NCI-H2107 treated with DMSO at 0.1 percent for 48 hours (cell line): Measurements from ENCODE around the gene CCDC32.
"Not testable (repeated sequence)": the region's sequence is repeated elsewhere in the genome, so short reads cannot be mapped to it uniquely, and the experiment has no call there.

Source experiments
- DNase-seq: peaks from one replicate; lab custom pipeline; 2025; ENCODE audit not compliant: unreplicated experiment; lab: John Stamatoyannopoulos, UW

The CCDC32 gene, protein sequence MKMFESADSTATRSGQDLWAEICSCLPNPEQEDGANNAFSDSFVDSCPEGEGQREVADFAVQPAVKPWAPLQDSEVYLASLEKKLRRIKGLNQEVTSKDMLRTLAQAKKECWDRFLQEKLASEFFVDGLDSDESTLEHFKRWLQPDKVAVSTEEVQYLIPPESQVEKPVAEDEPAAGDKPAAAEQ

DNA sequence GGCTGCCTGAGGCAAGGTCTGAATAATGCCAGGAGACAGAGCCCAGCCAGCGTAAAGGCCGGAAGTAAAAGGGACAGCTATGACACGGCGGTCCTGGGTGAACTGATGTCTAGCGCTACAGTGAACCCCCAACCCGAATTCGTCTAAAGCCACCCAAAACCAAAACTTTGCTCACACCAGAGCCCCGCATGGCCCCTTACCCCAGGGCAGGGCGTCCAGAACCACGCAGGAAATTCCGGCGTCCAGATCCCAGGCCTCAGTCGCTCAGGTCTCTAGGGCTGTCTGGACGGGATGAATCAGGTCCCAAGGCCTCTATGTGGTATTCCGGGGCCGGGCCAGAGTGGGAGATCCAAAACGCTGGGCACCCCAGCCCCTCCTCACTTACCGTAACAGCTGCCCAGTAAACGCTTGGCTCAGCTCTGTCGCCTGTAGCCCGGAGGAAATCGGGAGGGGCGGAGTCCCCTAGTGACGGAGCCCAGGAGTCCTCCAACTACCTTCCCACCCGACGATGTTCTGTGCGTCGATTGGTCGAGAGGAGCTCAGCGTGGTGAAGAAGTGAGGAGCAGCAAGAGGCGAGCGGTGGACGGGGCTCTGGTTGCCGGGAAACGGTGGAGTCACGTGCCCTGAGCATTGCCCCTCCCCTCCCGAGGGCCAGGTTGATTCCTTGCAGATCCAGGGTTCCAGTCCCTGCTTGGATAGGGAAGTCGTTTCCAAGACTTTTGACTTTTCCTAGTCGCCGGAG, at the start of gene CCDC32:
Gene CCDC32 (minus strand): TSS at position 452 of the 742 bp plus-strand sequence. CDS start 2,027 bp downstream, outside the sequence.
- DNase-seq: peak; percentile 85

DNA sequence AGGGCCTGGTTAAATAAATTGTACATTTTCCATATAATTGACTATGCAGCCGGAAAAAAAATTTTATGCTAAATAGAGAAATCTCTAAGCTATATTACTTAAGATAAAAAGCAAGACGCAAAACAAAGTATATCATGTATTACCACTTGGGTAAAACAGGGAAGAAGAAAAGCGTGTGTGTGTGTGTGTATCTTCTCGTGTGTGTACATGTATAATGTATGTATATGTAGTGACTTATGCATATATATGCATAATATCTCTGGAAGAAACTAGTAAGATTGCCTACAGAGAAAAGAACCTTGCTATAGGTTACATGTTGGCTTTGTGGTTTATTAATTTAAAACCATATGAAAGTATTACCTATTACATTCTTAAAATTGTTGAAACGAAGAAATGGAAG, 48.2 kb upstream of the CCDC32 start:
- DNase-seq: no peak

DNA sequence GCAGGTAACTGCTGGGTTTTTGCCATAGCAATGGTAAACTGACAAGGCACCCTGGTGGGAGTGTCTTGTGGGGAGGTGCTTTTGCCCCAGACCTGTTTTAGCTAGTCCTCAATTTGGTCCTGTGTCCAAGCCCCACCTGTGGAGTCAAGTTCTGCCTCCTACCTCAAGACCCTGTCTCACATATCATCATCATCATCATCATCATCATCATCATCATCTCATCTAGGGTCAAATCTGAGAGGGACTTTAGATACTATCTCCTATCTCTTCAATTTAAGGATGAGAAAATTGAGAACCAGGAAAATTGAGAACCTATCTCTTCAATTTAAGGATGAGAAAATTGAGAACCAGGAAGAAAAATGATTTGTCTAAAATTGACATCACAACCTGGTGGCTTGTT, 39.1 kb upstream of the CCDC32 start:
- DNase-seq: no peak

DNA sequence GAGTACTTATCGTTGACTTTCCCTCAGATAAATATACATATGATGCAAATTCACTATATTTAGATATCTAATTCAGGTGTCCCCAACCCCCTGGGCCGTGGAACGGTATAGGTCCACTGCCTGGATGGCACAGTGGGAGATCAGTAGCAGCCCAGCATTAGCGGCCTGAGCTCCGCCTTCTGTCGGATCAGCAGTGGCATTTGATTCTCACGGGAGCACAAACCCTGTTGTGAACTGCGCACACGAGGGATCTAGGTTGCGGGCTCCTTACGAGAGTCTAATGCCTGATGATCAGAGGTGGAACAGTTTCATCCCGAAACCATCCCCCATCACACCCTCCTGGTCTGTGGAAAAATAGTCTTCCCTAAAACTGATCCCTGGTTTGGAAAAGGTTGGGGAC, 36.1 kb upstream of the CCDC32 start:
- DNase-seq: no peak

DNA sequence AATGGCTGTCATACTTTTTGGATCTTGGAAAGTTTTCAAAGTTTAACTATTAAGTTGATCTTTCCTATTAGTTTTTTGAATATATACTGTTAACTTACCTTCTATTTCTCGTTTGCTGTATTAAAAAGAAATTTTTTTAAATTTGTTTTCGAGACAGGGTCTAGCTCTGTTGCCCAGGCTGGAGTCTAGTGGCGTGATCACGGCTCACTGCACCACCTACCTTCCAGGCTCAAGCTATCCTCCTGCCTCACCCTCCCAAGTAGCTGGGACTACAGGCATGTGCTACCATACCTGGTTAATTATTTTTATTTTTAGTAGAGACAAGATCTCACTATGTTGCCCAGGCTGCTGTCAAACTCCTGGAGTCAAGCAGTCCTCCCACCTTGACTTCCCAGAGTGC, 33.8 kb upstream of the CCDC32 start:
- DNase-seq: no peak

DNA sequence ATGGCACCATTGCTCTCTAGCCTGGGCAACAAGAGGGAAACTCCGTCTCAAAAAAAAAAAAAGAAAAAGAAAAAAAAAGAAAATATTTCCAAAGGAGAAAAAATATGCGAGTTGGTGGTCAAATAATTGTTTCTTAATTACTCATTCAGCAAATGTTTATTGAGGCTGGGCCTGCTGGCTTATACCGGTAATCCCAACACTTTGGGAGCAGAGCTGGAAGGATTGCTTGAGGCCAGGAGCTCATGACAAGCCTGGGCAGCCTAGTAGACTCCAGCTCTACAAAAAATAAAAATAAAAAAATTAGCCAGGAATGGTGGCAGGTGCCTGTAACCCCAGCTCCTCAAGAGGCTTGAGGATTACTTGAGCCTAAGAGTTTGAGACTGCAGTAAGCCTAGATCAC, 33.3 kb upstream of the CCDC32 start:
- no peak for DNase-seq

DNA sequence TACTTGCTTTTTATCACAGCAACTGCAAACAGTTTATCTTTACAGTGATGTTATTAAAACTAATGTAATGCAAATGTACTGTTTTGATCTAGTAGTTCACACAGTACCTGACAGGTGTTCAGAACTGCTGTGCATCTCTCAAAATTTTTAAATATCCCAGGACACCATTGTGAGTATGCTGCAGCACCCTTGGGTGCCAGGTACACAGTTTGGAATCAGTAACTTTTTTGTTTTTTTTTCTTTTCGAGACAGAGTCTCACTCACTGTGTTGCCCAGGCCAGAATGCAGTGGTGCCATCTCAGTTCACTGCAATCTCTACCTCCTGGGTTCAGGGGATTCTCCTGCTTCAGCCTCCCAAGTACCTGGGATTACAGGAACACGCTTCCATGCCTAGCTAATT, 32.2 kb upstream of the CCDC32 start:
- DNase-seq: no peak

DNA sequence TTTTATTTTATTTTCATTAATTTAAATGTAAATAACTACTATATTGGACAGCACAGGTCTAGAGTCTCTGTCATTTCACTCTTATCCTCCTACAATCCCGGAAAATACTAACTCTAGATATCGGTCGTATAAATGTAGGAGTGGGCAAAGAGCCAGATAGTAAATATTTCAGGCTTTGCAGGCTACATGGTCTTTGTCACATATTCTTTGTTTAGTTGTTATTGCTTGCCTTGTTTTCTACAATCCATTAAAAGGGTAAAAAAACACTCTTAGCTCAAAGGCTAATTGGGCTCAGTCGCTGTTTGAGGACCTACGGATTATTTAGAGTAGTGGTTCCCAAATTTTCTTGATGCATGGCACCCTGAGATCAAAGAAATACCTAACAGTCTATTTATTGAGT, 30.9 kb upstream of the CCDC32 start:
- no peak for DNase-seq

DNA sequence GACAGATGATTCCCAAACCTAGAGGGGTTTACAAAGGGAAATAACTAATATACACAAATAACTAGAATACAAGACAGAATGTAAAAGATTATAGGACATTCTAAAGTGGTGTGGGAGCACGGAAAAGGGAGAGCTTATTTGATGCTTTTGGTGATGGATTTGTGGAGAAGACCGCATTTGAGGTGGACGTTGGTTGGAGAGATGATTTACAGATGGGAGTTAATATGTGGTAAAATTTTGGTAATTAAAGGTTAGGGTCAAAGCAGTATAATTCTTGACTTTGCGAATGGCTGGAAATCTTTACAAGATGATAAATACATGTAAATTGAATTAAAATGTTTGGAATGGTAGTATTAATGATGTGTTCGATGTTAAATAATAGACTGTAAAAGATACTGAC, 30.4 kb upstream of the CCDC32 start:
- DNase-seq: no peak

DNA sequence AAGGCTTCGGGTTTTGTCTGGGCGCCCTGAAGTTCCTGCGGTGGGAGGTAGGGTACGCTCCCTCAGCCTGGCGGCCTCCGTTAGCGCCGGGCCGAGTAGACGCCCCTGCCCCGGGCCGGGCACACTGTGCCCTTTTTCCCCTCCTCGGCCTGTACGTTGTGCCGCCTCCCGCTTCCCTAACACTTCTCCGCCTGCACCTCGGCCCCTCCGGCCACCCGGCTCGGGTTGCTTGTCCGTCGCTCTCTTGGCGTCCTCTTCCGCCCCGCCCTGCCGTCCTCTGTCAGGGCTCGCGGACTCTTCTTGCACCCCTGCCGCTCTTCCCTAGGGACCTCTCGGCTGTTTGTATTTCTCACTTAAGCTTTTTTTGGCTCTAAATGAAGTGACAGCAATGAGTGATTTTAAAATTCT, 29.6 kb upstream of the CCDC32 start:
- DNase-seq: peak; percentile 34

DNA sequence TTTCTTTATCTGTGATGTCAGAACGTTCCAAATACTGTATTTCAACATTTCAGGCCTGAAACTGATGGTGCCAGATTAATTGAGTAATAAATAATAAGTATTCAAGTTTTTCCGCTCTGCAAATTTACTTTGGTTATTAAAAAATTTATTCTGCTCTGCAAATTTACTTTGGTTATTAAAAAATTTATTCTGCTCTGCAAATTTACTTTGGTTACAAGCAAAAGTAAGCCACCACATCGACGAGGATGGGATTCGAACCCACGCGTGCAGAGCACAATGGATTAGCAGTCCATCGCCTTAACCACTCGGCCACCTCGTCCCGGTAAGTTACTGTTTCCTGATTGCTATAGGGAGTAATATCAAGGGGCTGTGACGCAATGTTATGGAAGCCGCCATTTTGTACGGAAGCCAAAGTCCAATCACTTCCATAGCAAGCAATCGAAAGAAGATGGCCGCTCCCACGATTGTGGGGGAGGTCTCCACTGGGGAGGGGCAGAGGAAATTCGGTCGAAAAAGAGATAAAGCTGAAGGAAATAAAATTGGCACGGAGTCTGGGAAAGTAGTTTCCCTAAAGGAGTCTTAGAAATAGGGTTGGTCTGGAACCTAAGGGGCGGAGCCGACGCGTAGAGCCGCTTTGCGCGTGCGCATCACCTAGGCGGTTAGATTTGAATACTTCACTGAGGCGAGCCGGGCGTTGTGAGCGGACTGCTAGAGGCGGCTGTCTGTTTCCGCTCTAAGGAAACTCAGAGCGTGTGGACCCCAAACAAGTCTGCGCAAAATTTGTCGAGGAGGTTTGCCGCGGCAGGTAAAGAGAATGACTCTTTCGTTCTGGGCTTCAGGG, 29.0 kb upstream of the CCDC32 start, which contains the start of gene KNL1:
Gene KNL1 (plus strand): TSS at position 662 of the 841 bp plus-strand sequence. CDS start 8,683 bp downstream, outside the sequence.
- peak; percentile 75 for DNase-seq

DNA sequence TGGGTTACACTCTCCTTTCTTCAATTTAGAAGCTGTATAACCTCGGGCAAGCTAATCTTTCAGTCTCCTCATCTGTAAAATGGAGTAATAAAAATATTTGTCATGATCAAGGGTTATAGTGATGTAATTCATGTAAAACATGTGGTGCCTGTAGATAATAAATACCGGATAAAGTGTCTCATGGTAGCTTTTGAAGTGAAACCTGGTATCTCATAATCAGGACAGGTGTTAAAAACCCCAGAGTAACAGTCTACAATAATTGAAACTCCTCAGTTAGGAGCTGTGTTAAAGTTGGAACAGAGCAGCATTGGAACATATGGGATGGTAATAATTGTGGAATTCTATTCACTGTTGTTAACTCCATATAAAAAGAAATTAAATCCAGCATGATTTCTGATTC, 28.3 kb upstream of the CCDC32 start:
- no peak for DNase-seq

DNA sequence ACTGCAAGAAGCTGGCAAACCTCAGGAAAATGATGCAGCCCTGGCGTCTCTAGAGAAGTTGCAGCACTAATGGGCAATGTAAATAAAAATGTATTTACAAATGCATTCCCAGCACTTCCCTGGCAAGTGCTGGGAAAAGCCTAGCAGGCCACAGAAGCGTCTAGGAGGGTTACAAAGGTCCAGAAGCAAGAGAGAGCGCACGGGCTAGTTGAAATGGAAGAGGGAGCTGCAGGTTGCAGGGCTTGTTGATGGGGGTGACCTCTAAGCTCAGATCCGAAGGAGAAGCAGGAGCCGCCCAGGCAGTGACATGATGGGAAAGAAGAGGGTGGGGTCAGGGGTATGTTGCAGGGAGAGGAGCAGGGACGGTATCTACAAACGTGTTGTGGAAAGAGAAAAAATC, 26.5 kb upstream of the CCDC32 start:
- no peak for DNase-seq

DNA sequence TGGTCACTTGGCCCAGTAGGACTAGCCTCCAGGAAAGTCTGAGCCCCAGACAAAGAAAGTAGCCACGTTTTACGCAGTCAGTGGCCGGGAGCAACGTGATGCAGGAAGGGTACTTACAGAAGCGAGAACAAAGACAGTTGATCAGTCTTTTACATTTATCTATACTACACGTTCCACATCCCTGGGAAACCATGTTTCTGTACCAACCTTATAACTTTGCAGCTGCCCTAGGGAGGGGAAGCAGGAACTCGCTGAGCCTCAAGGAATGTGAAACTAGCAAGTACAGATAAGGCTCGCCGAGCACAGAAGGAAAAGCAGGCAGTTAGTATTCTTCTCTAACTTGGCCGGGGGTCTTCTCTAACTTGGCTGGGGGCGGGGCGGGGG, 25.8 kb upstream of the CCDC32 start:
- DNase-seq: no peak

DNA sequence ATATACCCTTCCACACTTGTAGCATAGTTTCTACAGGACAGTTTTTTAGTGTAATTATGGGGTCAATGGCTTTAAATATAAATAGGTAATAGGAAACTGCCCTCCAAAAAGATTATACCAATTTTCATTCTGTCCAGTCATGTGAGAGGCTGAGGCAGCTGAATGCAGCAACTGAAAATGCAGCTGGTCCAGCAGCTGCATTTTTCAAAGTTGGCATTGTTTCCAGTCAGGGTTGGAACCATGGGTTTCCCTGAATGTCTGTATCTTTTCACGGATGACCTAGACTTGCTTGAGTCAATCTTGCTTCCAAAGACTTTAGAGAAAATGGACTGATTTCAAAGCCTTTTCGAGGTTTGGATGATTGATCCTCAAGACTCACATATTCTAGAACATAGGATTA, 19.3 kb upstream of the CCDC32 start:
- no peak for DNase-seq

DNA sequence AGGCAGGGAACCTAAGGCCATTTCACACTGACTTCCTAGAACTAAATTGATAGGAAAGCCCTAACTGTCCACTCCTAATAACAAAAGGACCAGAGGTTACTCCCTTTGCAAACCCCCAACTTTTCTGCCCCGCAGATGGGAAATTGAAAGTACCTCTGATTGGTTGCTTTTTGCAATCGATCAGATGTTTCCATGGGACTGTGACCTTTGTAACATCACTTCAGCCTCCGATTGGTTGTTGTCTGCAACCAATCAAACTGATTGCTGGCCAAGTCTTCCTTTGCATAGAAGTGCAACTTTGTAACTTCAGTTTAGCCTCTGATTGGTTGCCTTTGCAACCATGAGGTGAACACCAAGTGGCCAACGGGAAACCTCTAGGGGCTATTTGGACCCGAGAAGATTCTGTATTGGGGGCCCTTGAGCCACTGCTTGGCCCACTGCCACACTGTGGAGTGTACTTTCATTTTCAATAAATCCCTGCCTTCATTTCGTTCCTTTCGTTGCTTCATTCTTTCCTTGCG, 17.9 kb upstream of the CCDC32 start:
- no peak for DNase-seq

DNA sequence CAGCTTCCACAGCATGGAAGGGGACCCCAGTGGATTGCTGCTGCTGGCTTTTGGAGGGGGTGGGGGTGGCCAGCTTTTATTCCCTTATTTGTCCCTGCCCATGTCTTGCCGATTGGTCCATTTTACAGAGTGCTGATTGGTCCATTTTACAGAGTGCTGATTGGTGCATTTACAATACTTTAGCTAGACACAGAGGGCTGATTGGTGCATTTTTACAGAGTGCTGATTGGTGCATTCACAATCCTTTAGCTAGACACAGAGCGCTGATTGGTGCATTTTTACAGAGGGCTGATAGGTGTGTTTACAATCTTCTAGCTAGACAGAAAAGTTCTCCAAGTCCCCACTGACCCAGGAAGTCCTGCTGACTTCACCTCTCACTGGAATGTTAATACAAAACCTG, 17.0 kb upstream of the CCDC32 start:
- not testable (repeated sequence) for DNase-seq

DNA sequence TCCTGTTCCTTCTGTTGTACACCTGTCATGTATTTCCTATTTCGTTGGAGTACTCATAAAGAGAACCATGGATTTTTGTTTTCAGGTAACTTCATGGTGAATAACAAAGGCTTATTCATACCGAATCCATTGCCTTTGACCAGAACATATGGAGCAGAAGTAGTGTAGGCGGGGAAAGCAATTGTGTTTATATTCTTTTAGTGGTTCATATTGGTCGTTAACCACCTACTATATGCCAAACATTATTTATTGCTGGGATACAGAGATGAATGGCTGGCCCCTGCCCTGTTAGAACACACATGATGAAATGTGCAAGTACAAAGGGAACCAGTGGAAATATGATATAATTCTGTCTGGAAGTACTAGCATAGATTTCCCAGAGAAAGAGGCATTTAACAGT, 14.1 kb upstream of the CCDC32 start:
- no peak for DNase-seq

DNA sequence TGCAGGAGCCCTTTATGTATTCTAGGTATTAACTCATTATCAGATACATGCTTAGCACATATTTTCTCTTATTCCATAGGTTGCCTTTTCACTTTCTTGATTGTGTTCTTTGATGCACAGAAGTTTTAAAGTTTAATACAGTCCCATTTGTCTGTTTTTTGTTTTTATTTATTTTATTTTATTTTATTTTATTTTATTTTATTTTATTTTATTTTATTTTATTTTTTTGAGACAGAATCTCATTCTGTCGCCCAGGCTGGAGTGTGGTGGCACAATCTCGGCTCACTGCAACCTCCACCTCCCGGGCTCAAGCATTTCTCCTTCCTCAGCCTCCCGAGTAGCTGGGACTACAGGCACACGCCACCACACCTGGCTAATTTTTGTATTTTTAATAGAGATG, 12.1 kb upstream of the CCDC32 start:
- DNase-seq: not testable (repeated sequence)

DNA sequence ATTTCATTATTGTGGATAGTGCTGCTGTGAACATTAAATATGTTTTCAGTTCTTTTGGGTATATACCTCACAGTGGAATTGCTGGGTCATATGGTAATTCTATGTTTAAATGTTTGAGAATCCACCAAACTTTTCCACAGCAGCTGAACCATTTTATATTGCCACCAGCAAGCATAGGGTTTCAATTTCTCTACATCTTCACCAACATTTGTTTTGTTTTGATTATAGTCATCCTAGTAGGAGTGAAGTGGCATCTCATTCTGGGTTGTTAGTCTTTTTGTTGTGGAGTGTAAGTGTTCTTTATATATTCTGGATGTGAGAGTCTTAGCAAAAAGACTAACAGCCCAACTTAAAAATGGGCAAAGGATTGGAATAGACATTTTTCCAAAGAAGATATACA, 10.3 kb upstream of the CCDC32 start:
- no peak for DNase-seq

DNA sequence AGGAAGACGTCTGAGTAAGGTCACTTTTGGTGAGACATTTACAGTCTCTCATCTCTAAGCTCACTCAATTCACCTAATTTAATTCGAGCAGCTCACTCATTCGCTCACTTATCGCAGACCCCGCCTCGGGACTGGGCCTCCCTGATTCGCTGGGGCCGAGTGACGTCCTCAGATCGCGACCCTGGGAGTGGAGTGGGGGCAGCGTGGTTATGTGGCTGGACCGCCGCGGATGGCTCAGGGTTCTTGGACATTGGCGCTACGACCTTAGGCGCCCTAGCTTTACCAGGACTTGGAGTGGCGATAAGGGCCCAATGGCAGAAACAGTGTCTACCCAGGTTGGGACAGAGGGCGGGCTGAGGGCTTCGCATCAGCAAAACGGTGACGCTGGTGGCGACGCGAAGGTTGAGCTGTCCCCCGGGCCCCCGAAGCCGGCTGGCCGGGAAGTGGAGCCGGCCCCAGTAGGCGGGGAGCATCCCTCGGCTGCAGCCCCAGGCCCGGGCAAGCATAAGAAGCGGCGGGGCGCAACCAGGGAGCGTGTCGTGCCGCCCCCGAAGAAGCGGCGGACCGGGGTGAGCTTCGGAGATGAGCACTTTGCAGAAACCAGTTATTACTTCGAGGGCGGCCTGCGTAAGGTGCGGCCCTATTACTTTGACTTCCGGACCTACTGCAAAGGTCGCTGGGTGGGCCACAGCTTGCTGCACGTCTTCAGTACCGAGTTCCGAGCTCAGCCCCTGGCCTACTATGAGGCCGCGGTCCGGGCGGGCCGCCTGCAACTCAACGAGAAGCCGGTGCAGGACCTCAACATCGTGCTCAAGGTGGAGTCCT, 4.5 kb upstream of the CCDC32 start, which contains the start of gene RPUSD2:
Gene RPUSD2 (plus strand): TSS at position 171 of the 825 bp plus-strand sequence. CDS start 39 bp downstream, at position 210.
- peak; percentile 27 for DNase-seq
